Left ventricle myocardium inferior (tissue), 1 donor: Measurements from ENCODE around the gene THAP3. TPM values are rescaled to one million over a fixed set of nuclear protein-coding genes. Genes with fewer than 3 reads are reported as not detected.
A peak's percentile ranks its signal among the peaks of the same experiment; 100 is the strongest.
"Not testable (repeated sequence)": the region's sequence is repeated elsewhere in the genome, so short reads cannot be mapped to it uniquely, and the experiment has no call there.

Experiments used
- DNase-seq: peaks from one replicate; pipeline ENCODE4 v3.0.0-alpha.2; 2020
- H3K27ac ChIP-seq: fragments of 200-600 bp; replicated peaks from 2 replicates; pipeline ENCODE4 v1.8.0; 2021
- H3K27me3 ChIP-seq: fragments of 200-600 bp; 2 replicates; pipeline ENCODE4 v1.8.0; 2021; ENCODE audit warnings: low read depth
- H3K36me3 ChIP-seq: fragments of 200-600 bp; 2 replicates; pipeline ENCODE4 v1.8.0; 2021
- H3K4me1 ChIP-seq: fragments of 200-600 bp; 2 replicates; pipeline ENCODE4 v1.8.0; 2021
- H3K4me3 ChIP-seq: fragments of 200-600 bp; 2 replicates; pipeline ENCODE4 v1.8.0; 2021; ENCODE audit warnings: mild to moderate bottlenecking, moderate library complexity
- H3K9me3 ChIP-seq: fragments of 200-600 bp; replicated peaks from 2 replicates; pipeline ENCODE4 v1.8.0; 2021
- intact Hi-C: fragments of 100-400 bp; cut with micrococcal nuclease; formaldehyde crosslinking; loops from one replicate; pipeline ENCODE4 v1.11.0; 2022
- total RNA-seq: library from RNA; stranded (reverse); fragmentation: NEBNext Ultra II Directional; extraction: Animal tissue kit (Norgen Biotek cat#: 25700); gene quantifications from one replicate; pipeline ENCODE4 v1.2.1, GENCODE V29; 2021
- TF ChIP-seq, protein P1 (sequence below): fragments of 200-600 bp; IDR thresholded peaks from 2 replicates; pipeline ENCODE4 v1.8.0; 2021; ENCODE audit warnings: antibody characterized with exemption, mild to moderate bottlenecking, borderline replicate concordance
- donor health status: DM: no; HTN: yes; CAD: no; lungs with severe emphysema.

THAP3 gene
- total RNA-seq, 1 donor from 2014 or later, result 14.9 TPM

DNA sequence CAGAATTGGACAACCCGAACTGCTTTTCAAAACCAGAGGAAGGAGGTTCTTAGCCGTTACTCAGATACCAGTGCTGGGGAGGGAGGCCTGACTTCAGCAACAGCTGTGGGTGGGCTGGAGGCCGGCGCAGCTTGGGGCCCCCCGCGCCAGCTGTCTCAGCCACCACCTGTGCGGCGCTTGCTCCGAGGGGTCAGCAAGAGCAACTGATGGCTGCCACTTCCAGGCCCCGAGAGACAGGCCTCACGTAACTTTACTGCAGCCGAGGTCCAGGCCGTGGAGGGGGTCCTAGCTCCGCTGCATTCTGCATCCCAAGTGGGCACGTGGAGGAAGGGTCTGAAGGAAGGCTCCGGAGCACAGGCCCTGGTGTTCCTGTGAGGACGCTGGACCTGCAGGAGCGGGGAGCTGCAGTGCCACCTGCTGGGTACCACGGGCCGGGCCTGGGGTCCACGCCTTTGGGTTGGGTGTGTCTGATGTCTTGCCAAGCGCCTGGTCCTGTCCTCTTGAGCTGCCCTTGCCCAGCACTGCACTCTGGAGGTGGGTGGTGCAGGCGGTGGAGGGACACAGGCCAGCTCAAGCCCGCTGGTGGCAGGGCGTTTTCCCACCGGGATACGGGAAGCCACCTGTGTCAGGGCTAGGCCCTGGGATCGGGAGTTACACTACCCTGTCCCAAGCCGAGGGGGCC lies 9.8 kb downstream of the THAP3 start:
- TF ChIP-seq, protein P1, sequence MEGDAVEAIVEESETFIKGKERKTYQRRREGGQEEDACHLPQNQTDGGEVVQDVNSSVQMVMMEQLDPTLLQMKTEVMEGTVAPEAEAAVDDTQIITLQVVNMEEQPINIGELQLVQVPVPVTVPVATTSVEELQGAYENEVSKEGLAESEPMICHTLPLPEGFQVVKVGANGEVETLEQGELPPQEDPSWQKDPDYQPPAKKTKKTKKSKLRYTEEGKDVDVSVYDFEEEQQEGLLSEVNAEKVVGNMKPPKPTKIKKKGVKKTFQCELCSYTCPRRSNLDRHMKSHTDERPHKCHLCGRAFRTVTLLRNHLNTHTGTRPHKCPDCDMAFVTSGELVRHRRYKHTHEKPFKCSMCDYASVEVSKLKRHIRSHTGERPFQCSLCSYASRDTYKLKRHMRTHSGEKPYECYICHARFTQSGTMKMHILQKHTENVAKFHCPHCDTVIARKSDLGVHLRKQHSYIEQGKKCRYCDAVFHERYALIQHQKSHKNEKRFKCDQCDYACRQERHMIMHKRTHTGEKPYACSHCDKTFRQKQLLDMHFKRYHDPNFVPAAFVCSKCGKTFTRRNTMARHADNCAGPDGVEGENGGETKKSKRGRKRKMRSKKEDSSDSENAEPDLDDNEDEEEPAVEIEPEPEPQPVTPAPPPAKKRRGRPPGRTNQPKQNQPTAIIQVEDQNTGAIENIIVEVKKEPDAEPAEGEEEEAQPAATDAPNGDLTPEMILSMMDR, result peak; percentile 64
- Histone ChIP-seq H3K27me3 (no peaks in the 10 kb centered on the region), H3K4me3 (no peak overlapping the region), H3K4me1 (peaks cover 8% of the 10 kb centered on the region), H3K36me3 (peaks cover 98% of the 10 kb centered on the region), H3K9me3 (no peaks in the 10 kb centered on the region), H3K27ac (no peak overlapping the region)
- intact Hi-C loops, result no loop called here
- DNase-seq, result peak; percentile 67

DNA sequence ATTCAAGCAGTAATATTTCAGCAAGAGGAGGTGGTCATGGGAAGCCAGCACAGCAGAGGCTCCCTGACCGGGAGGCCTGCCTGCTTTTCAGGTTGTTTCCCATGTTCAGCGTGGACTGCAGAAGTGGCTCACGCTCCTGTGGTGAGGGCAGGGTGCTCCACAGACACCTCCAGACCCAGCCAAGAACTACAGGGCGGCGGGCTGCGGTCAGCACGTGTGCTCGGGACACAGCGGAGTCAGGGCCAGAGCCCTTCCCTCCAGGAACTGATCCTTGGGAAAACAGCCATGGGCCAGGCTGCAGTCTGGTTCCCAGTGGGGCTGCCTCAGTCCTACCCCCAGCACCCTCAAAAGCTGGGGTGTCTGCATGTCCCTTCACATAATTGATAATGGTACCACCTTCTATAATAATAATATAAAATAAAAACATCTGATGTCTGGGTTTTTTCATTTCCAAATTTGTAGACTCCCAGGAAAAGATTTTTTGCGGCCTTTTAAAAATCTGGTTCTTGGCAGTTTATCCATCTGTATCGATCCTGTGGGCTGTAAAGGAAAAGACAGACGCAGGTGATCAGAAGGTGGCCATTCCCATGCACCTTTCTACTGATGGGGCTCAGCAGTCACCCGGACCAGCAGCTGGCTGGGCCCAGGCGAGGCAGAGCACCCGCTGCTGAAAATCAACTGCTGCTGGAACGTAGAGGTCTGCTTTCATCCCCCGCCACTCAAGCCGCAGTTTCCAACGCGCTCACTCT lies 10.7 kb downstream of the THAP3 start:
- intact Hi-C loops, result no loop called here
- peaks cover 8% of the 10 kb centered on the region for H3K4me1 ChIP-seq
- H3K9me3 ChIP-seq, result no peaks in the 10 kb centered on the region
- TF ChIP-seq, protein P1, result no peak
- no peak for DNase-seq
- no peak overlapping the region for H3K4me3 ChIP-seq
- H3K27me3 ChIP-seq, result no peaks in the 10 kb centered on the region
- H3K27ac ChIP-seq, result no peak overlapping the region
- H3K36me3 ChIP-seq, result peaks cover 98% of the 10 kb centered on the region

DNA sequence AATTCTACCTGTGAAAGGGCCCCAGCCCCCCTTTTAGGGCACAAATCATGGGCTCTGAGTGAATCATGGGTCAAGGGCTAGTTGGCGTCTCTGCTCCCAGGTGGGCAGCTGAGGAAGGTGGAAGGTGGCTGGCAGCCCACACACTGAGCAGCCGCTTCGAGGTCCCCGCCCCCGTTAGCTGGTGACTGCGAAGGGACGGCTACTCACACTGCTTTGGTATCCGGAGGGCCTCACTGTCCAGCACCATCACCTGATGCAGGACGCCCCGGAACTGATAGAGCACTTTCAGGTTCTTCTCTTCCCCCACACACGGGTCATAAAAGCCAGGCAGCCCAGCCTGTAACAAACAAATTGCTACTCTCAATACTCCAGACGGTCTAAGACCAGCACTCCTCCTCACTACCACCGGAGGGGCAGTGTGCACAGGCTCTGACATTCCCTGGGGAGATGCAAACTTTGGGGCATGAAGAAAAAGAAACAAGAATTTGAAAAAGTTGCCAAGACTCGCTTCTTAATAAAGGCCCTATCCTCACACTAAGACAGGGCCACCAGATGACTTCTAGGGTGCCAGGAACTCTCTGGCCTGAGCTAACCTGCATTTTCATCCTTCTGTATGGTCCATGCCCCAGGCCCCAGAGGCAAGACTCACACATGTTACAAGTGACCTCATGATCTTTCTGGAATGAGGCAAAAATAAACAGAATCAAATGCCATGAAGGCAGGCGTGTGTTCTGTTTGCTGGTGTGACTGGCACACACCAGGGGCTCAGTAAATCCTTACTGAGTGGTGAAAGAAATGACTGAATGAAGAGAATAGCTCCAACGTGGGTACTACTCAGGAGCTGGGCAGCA lies 11.5 kb downstream of the THAP3 start:
- no peak overlapping the region for H3K4me3 ChIP-seq
- H3K36me3 ChIP-seq, result peaks cover 98% of the 10 kb centered on the region
- TF ChIP-seq, protein P1, result no peak
- no peaks in the 10 kb centered on the region for H3K27me3 ChIP-seq
- H3K27ac ChIP-seq, result no peak overlapping the region
- DNase-seq, result no peak
- peaks cover 8% of the 10 kb centered on the region for H3K4me1 ChIP-seq
- intact Hi-C loops, result no loop called here
- H3K9me3 ChIP-seq, result no peaks in the 10 kb centered on the region

DNA sequence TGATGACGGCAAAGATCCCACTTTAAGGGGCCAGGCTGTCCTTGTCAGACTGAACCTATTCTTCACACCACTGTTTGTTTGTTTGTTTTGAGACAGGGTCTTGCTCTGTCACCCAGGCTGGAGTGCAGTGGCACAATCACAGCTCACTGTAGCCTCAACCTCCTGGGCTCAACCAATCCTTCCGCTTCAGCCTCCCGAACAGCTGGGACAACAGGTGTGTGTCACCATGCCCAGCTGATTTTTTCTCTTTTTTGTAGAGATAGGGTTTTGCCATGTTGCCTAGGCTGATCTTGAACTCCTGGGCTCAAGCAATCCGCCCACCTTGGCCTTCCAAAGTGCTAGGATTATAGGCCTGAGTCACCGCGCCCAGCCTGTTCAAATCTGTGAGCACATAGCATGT lies 12.1 kb downstream of the THAP3 start:
- H3K36me3 ChIP-seq, result peaks cover 96% of the 10 kb centered on the region
- H3K4me3 ChIP-seq, H3K27ac ChIP-seq, H3K4me1 ChIP-seq, intact Hi-C loops, DNase-seq, H3K9me3 ChIP-seq, H3K27me3 ChIP-seq: not testable (repeated sequence)

DNA sequence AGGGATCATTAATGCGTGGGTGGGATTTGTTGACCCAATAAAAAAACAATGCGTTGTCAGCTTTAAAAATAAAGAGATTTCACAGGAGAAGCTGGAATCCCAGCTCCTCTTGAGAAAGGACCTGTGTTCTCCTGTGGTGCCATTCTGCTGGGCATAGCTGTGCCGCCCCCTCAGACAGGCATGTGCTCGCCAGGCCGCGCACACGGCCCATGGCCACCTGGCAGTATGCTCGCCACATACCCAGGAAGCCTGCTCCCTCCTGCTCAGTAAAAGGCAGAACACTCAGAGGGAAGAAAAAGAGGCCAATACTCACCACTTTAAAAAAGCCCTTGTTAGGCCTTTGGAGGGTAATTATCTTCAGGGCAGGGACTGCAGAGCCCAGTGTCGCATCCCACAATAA lies 13.1 kb downstream of the THAP3 start:
- no peak overlapping the region for H3K4me3 ChIP-seq

More for the DNA sequence above, 13.1 kb downstream of the THAP3 start:
- Histone ChIP-seq H3K9me3 (no peaks in the 10 kb centered on the region), H3K36me3 (peaks cover 96% of the 10 kb centered on the region), H3K27me3 (no peaks in the 10 kb centered on the region), H3K27ac (peak overlapping the region; percentile 55), H3K4me1 (peaks cover 8% of the 10 kb centered on the region)
- TF ChIP-seq, protein P1, result no peak
- intact Hi-C loops, result no loop called here
- no peak for DNase-seq
